WTC11 (cell line): ENCODE data around the gene SNX10. TPM values are rescaled to one million over a fixed set of nuclear protein-coding genes. Genes with fewer than 3 reads are reported as not detected.

ENCODE experiments used
- ATAC-seq: fragments of 200-7000 bp; cut with Tn5 transposase; 2 replicates; pipeline ENCODE4 v1.10.0; 2021; ENCODE audit warnings: mild to moderate bottlenecking, moderate library complexity
- CTCF ChIA-PET: fragments of 300-600 bp; sonication (Branson Sonifier 250); formaldehyde crosslinking; loops from one replicate; lab custom pipeline; 2021; ENCODE audit warnings: antibody characterized with exemption; lab: Charles Lee
- POLR2A ChIA-PET: fragments of 350-600 bp; sonication (Branson Sonifier 250); formaldehyde crosslinking; loops from one replicate; lab custom pipeline; 2021; ENCODE audit warnings: antibody characterized with exemption; lab: Charles Lee
- DNase-seq: peaks from one replicate; pipeline ENCODE4 v3.0.0; 2021; ENCODE audit warnings: low spot score
- H3K27ac Mint-ChIP-seq: 2 replicates; pipeline ENCODE4 v1.8.0; 2021; ENCODE audit warnings: mixed read lengths
- H3K27me3 Mint-ChIP-seq: 2 replicates; pipeline ENCODE4 v1.8.0; 2021; ENCODE audit warnings: low read depth, mild to moderate bottlenecking, moderate library complexity, mixed read lengths
- H3K36me3 Mint-ChIP-seq: 2 replicates; pipeline ENCODE4 v1.8.0; 2021; ENCODE audit warnings: mixed read lengths
- H3K4me1 Mint-ChIP-seq: 2 replicates; pipeline ENCODE4 v1.8.0; 2022; ENCODE audit warnings: mixed read lengths
- H3K4me3 Mint-ChIP-seq: 2 replicates; pipeline ENCODE4 v1.8.0; 2021; ENCODE audit warnings: mild to moderate bottlenecking, moderate library complexity, mixed read lengths
- H3K9me3 Mint-ChIP-seq: 2 replicates; pipeline ENCODE4 v1.8.0; 2021; ENCODE audit warnings: mixed read lengths
- ATF2 ChIP-seq: sonication (generic); formaldehyde crosslinking; IDR thresholded peaks from 2 replicates; pipeline ENCODE4 v1.8.1; 2022; ENCODE audit warnings: low read depth, missing genetic modification reagents, borderline replicate concordance
- CDX4 ChIP-seq: fragments of 250-450 bp; sonication (Bioruptor Pico); IDR thresholded peaks from 2 replicates; pipeline ENCODE4 v1.9.0; 2021; ENCODE audit warnings: moderate library complexity, mild to moderate bottlenecking, inconsistent platforms, borderline replicate concordance
- CREB1 ChIP-seq: sonication (generic); formaldehyde crosslinking; IDR thresholded peaks from 2 replicates; pipeline ENCODE4 v1.8.0; 2023; ENCODE audit warnings: mild to moderate bottlenecking, missing genetic modification reagents
- E2F1 ChIP-seq: sonication (generic); formaldehyde crosslinking; IDR thresholded peaks from 2 replicates; pipeline ENCODE4 v1.8.0; 2022; ENCODE audit warnings: mild to moderate bottlenecking, missing genetic modification reagents
- E2F4 ChIP-seq: sonication (generic); formaldehyde crosslinking; IDR thresholded peaks from 2 replicates; pipeline ENCODE4 v1.8.1; 2022; ENCODE audit warnings: low read depth, mild to moderate bottlenecking, moderate library complexity, missing genetic modification reagents, borderline replicate concordance
- ERG ChIP-seq: fragments of 250-450 bp; sonication (Bioruptor Pico); IDR thresholded peaks from 2 replicates; pipeline ENCODE4 v1.8.0; 2021; ENCODE audit warnings: mild to moderate bottlenecking
- FOXK1 ChIP-seq: sonication (generic); formaldehyde crosslinking; IDR thresholded peaks from 2 replicates; pipeline ENCODE4 v1.8.0; 2022; ENCODE audit warnings: mild to moderate bottlenecking, moderate library complexity, missing genetic modification reagents
- GABPB1 ChIP-seq: sonication (generic); formaldehyde crosslinking; IDR thresholded peaks from 2 replicates; pipeline ENCODE4 v1.8.1; 2023; ENCODE audit warnings: mild to moderate bottlenecking, missing genetic modification reagents
- GTF2I ChIP-seq: fragments of 250-450 bp; sonication (Bioruptor Pico); conservative IDR thresholded peaks from 2 replicates; pipeline ENCODE4 v1.4.0; 2021; ENCODE audit warnings: mild to moderate bottlenecking
- JAZF1 ChIP-seq: fragments of 250-450 bp; sonication (Bioruptor Pico); IDR thresholded peaks from 2 replicates; pipeline ENCODE4 v1.9.0; 2021; ENCODE audit warnings: moderate library complexity, mild to moderate bottlenecking, inconsistent platforms
- MAX ChIP-seq: sonication (generic); formaldehyde crosslinking; IDR thresholded peaks from 2 replicates; pipeline ENCODE4 v1.8.0; 2022; ENCODE audit warnings: mild to moderate bottlenecking, missing genetic modification reagents
- NR1H2 ChIP-seq: sonication (generic); formaldehyde crosslinking; IDR thresholded peaks from 2 replicates; pipeline ENCODE4 v1.9.0; 2021; ENCODE audit warnings: mild to moderate bottlenecking, moderate library complexity, missing genetic modification reagents
- SOX15 ChIP-seq: fragments of 250-450 bp; sonication (Bioruptor Pico); IDR thresholded peaks from 2 replicates; pipeline ENCODE4 v1.9.0; 2021; ENCODE audit warnings: mild to moderate bottlenecking
- SP1 ChIP-seq: sonication (generic); formaldehyde crosslinking; conservative IDR thresholded peaks from 2 replicates; pipeline ENCODE4 v1.8.1; 2022; ENCODE audit warnings: missing genetic modification reagents
- TEAD4 ChIP-seq: sonication (generic); formaldehyde crosslinking; IDR thresholded peaks from 2 replicates; pipeline ENCODE4 v1.8.0; 2022; ENCODE audit warnings: mild to moderate bottlenecking, missing genetic modification reagents
- TP53 ChIP-seq: sonication (generic); formaldehyde crosslinking; IDR thresholded peaks from 2 replicates; pipeline ENCODE4 v1.8.1; 2023; ENCODE audit warnings: mild to moderate bottlenecking, missing genetic modification reagents
- USF1 ChIP-seq: sonication (generic); formaldehyde crosslinking; IDR thresholded peaks from 2 replicates; pipeline ENCODE4 v1.8.0; 2022; ENCODE audit warnings: mild to moderate bottlenecking, missing genetic modification reagents
- USF2 ChIP-seq: sonication (generic); formaldehyde crosslinking; IDR thresholded peaks from 2 replicates; pipeline ENCODE4 v1.8.1; 2023; ENCODE audit warnings: mild to moderate bottlenecking, missing genetic modification reagents, moderate library complexity
- ZMAT4 ChIP-seq: fragments of 250-450 bp; sonication (Bioruptor Pico); IDR thresholded peaks from 2 replicates; pipeline ENCODE4 v1.9.0; 2021; ENCODE audit warnings: mild to moderate bottlenecking
- ZNF138 ChIP-seq: sonication (generic); formaldehyde crosslinking; conservative IDR thresholded peaks from 2 replicates; pipeline ENCODE4 v1.8.1; 2022; ENCODE audit warnings: mild to moderate bottlenecking, moderate library complexity, missing genetic modification reagents
- ZNF263 ChIP-seq: sonication (generic); formaldehyde crosslinking; IDR thresholded peaks from 2 replicates; pipeline ENCODE4 v1.8.1; 2022; ENCODE audit warnings: low read depth, mild to moderate bottlenecking, moderate library complexity, missing genetic modification reagents
- ZNF396 ChIP-seq: fragments of 250-450 bp; sonication (Bioruptor Pico); IDR thresholded peaks from 2 replicates; pipeline ENCODE4 v1.8.0; 2021; ENCODE audit warnings: mild to moderate bottlenecking, moderate library complexity, borderline replicate concordance
- ZNF416 ChIP-seq: fragments of 250-450 bp; sonication (Bioruptor Pico); IDR thresholded peaks from 2 replicates; pipeline ENCODE4 v1.9.0; 2021; ENCODE audit warnings: mild to moderate bottlenecking, inconsistent platforms
- ZNF423 ChIP-seq: fragments of 250-450 bp; sonication (Bioruptor Pico); IDR thresholded peaks from 2 replicates; pipeline ENCODE4 v2.1.2; 2022; ENCODE audit warnings: mild to moderate bottlenecking, moderate library complexity
- total RNA-seq: library from RNA; stranded (reverse); gene quantifications from 3 replicates; pipeline ENCODE4 v1.2.3, GENCODE V29; 2021

The SNX10 gene
- total RNA-seq, 1 experiment from 2014 or later, result 10.8 TPM

- CTCF ChIA-PET, result interaction anchor here (1.0 to 1.2 kb wide), 3 partner anchors 73 to 92 kb away, joined by 3 to 4 read pairs (median 4); no protein-coding TSS in a partner anchor
- Mint-ChIP-seq H3K9me3 (peaks cover 3% of the 10 kb centered on the region; the same call in 1 of the 2 replicates), H3K4me3 (no peak overlapping the region), H3K4me1 (no peaks in the 10 kb centered on the region), H3K27ac (no peak overlapping the region), H3K36me3 (no peaks in the 10 kb centered on the region; the same call in 1 of the 2 replicates), H3K27me3 (no peaks in the 10 kb centered on the region)
- no peak for DNase-seq
- POLR2A ChIA-PET, result interaction anchor here (1.3 kb wide), 1 partner anchor 85 kb away, joined by 5 read pairs; no protein-coding TSS in a partner anchor
- no peak for ATAC-seq
- no peak for TF ChIP-seq GABPB1 (CRISPR knock-in tag)
- no peak for TF ChIP-seq ZMAT4 (CRISPR knock-in tag)
- no peak for TF ChIP-seq ATF2
- no peak for TF ChIP-seq CDX4 (CRISPR knock-in tag)
- no peak for TF ChIP-seq MAX (CRISPR knock-in tag)
- TF ChIP-seq GTF2I (CRISPR knock-in tag), result no peak
- no peak for TF ChIP-seq ZNF416
These were observed 7.2 kb upstream of the SNX10 start for GRCh38 chr7:26284477-26284876.

GRCh38 chr7:26284995-26285632 lies 6.5 kb upstream of the SNX10 start:
- Mint-ChIP-seq H3K27ac (no peak overlapping the region), H3K4me3 (no peak overlapping the region), H3K9me3 (peaks cover 3% of the 10 kb centered on the region; the same call in 1 of the 2 replicates), H3K36me3 (no peaks in the 10 kb centered on the region; the same call in 1 of the 2 replicates), H3K27me3 (no peaks in the 10 kb centered on the region), H3K4me1 (no peaks in the 10 kb centered on the region)
- DNase-seq, result no peak
- TF ChIP-seq SP1 (CRISPR knock-in tag), result no peak
- no peak for TF ChIP-seq ZNF396 (CRISPR knock-in tag)
- no peak for TF ChIP-seq ZNF263 (CRISPR knock-in tag)
- TF ChIP-seq JAZF1 (CRISPR knock-in tag), result no peak
- TF ChIP-seq TP53 (CRISPR knock-in tag), result no peak
- CTCF ChIA-PET, result interaction anchor here (0.9 to 1.3 kb wide), 5 partner anchors 72 to 195 kb away, joined by 3 to 4 read pairs (median 4); no protein-coding TSS in a partner anchor
- POLR2A ChIA-PET, result interaction anchor here (1.3 kb wide), 1 partner anchor 85 kb away, joined by 5 read pairs; no protein-coding TSS in a partner anchor
- no peak; the same call in 1 of the 2 replicates for ATAC-seq

GRCh38 chr7:26286157-26286556 lies 5.5 kb upstream of the SNX10 start:
- H3K27ac Mint-ChIP-seq, result no peak overlapping the region
- ATAC-seq (no peak), DNase-seq (no peak)
- H3K27me3 Mint-ChIP-seq, result no peaks in the 10 kb centered on the region
- no peaks in the 10 kb centered on the region; the same call in 1 of the 2 replicates for H3K36me3 Mint-ChIP-seq
- H3K4me3 Mint-ChIP-seq, result no peak overlapping the region
- ChIA-PET POLR2A (no interaction called here), CTCF (interaction anchor here (1.3 kb wide), 1 partner anchor 83 kb away, joined by 4 read pairs; no protein-coding TSS in a partner anchor)
- H3K4me1 Mint-ChIP-seq, result peaks cover 1% of the 10 kb centered on the region; the same call in 1 of the 2 replicates
- peaks cover 3% of the 10 kb centered on the region; the same call in 1 of the 2 replicates for H3K9me3 Mint-ChIP-seq
- no peak for TF ChIP-seq ERG (CRISPR knock-in tag)
- no peak for TF ChIP-seq ZNF138 (CRISPR knock-in tag)
- TF ChIP-seq TEAD4 (CRISPR knock-in tag), result no peak
- TF ChIP-seq GABPB1 (CRISPR knock-in tag), result no peak
- no peak for TF ChIP-seq E2F1 (CRISPR knock-in tag)
- TF ChIP-seq NR1H2, result no peak
- TF ChIP-seq USF2 (CRISPR knock-in tag), result no peak
- no peak for TF ChIP-seq FOXK1 (CRISPR knock-in tag)
- TF ChIP-seq ZNF423, result no peak
- no peak for TF ChIP-seq CREB1
- no peak for TF ChIP-seq E2F4 (CRISPR knock-in tag)
- no peak for TF ChIP-seq SOX15 (CRISPR knock-in tag)
- no peak for TF ChIP-seq USF1 (CRISPR knock-in tag)
